ENCODE measurements around the gene SCUBE2.

Gene SCUBE2

DNA sequence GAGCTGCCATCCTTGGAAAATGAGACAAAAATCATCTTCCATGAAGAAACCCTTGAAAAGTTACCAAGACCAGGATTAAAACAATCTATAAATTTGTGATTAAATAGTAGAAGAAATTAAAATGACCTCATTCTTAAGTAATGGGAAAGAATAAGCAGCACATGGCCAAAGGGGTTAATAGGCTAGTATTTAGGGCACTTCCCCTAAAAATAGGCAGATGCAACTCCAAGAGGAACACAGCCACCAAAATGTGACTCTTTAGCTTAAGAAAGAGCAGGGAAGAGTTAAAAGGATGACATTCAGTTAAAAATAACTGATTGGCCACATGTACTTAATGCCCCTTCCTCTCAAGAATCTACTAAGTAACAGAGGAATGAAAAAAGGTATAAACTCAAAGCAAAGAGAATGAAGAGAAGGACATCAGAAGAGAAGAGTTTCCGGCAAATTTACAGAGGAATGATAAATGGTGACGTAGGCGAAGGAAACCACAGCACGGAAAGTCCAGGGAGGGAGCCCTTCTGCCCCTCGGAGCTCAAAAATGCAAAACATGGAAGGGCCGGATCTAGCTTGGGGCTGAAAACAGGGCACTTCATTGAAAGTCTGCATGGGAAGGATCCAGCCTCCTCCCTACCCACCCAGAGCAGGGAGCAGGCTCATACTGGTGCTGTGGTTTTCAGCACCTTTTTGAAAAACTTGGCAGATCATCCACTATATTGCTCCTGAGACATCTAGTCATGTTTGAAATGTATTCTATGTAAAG, 17.8 kb downstream of the SCUBE2 start:
- H3K27me3 ChIP-seq (ENCODE audit: control insufficient read depth, insufficient read depth, low read length): no peaks in the 10 kb centered on the region
- no peak overlapping the region for H3K27ac ChIP-seq (ENCODE audit: low read length)
- no peaks in the 10 kb centered on the region for H3K4me1 ChIP-seq (ENCODE audit: control insufficient read depth, insufficient read depth, low read length)
- H3K36me3 ChIP-seq (ENCODE audit: control insufficient read depth, insufficient read depth, low read length): 0 out of 2 replicates have a peak, but pooled peaks cover 3% of the 10 kb centered on the region
- no peak for DNase-seq (ENCODE audit: low read depth, low spot score)
- H3K9me3 ChIP-seq (ENCODE audit: control insufficient read depth, insufficient read depth, low read length): no peaks in the 10 kb centered on the region
- WGBS (ENCODE audit: insufficient coverage, insufficient read length): no CpG with 5 or more reads among the region's 6 CpGs
- H3K4me3 ChIP-seq (ENCODE audit: low read length): no peak overlapping the region

- no peak overlapping the region for H3K4me3 ChIP-seq (ENCODE audit: low read length)
- H3K4me1 ChIP-seq (ENCODE audit: control insufficient read depth, insufficient read depth, low read length): no peaks in the 10 kb centered on the region
- no peak for DNase-seq (ENCODE audit: low read depth, low spot score)
- 0 out of 2 replicates have a peak, but pooled peaks cover 3% of the 10 kb centered on the region for H3K36me3 ChIP-seq (ENCODE audit: control insufficient read depth, insufficient read depth, low read length)
- H3K9me3 ChIP-seq (ENCODE audit: control insufficient read depth, insufficient read depth, low read length): no peaks in the 10 kb centered on the region
- no CpG with 5 or more reads among the region's 7 CpGs for WGBS (ENCODE audit: insufficient coverage, insufficient read length)
- H3K27me3 ChIP-seq (ENCODE audit: control insufficient read depth, insufficient read depth, low read length): no peaks in the 10 kb centered on the region
- H3K27ac ChIP-seq (ENCODE audit: low read length): no peak overlapping the region
Measured at GRCh38 chr11:9072626-9073176, 18.7 kb downstream of the SCUBE2 start.

- Histone ChIP-seq H3K4me3 (ENCODE audit: low read length) (no peak overlapping the region), H3K36me3 (ENCODE audit: control insufficient read depth, insufficient read depth, low read length) (0 out of 2 replicates have a peak, but pooled peaks cover 3% of the 10 kb centered on the region), H3K9me3 (ENCODE audit: control insufficient read depth, insufficient read depth, low read length) (no peaks in the 10 kb centered on the region), H3K4me1 (ENCODE audit: control insufficient read depth, insufficient read depth, low read length) (no peaks in the 10 kb centered on the region), H3K27ac (ENCODE audit: low read length) (no peak overlapping the region), H3K27me3 (ENCODE audit: control insufficient read depth, insufficient read depth, low read length) (no peaks in the 10 kb centered on the region)
- WGBS (ENCODE audit: insufficient coverage, insufficient read length): no CpG with 5 or more reads among the region's 3 CpGs
- no peak for DNase-seq (ENCODE audit: low read depth, low spot score)
Measured at GRCh38 chr11:9071692-9072091, 19.7 kb downstream of the SCUBE2 start.

DNA sequence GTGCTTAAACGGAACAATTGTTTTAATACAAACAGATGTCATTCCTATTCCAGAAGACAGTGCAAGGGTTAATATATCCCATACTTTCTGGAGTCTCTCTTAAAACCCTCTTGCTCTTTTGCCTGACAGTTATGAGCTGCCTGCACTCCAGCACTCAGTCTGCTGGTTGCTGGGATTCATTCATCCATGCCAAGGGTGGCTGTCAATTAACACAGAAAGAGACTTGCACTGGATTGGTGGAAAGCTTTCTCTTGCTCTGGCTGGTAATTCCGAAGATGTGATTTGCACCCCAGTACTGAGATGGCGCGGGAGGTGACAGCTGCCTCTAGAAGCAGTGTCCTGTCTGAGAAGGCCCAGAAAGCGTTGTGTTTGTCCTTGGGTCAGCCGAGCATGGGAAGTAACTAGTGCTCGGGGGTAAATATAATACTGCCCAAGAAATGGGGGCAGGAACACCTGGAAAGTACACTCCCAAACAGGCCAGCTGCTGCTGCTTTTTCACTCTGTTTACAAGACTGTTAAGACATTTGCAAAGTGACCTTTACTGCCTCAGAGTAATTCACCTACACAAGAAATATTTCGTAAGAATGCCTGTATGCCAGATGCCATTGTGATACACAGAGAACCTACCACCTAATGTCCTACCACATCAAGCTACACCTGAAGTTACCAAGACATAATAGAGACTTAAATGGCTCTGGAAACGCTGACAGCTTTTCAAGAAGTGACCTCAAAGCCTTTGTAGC, 20.5 kb downstream of the SCUBE2 start:
- WGBS (ENCODE audit: insufficient coverage, insufficient read length): no CpG with 5 or more reads among the region's 9 CpGs
- H3K4me1 ChIP-seq (ENCODE audit: control insufficient read depth, insufficient read depth, low read length): 0 out of 2 replicates have a peak, but pooled peaks cover 3% of the 10 kb centered on the region
- H3K9me3 ChIP-seq (ENCODE audit: control insufficient read depth, insufficient read depth, low read length): no peaks in the 10 kb centered on the region

GRCh38 chr11:9069862-9070470, 21.4 kb downstream of the SCUBE2 start:
- 0 out of 2 replicates have a peak, but pooled peaks cover 3% of the 10 kb centered on the region for H3K4me1 ChIP-seq (ENCODE audit: control insufficient read depth, insufficient read depth, low read length)
- H3K36me3 ChIP-seq (ENCODE audit: control insufficient read depth, insufficient read depth, low read length): no peaks in the 10 kb centered on the region
- no peak overlapping the region for H3K27ac ChIP-seq (ENCODE audit: low read length)
- WGBS (ENCODE audit: insufficient coverage, insufficient read length): no CpG with 5 or more reads among the region's 7 CpGs
- H3K4me3 ChIP-seq (ENCODE audit: low read length): no peak overlapping the region
- no peaks in the 10 kb centered on the region for H3K27me3 ChIP-seq (ENCODE audit: control insufficient read depth, insufficient read depth, low read length)
- no peak for DNase-seq (ENCODE audit: low read depth, low spot score)
- H3K9me3 ChIP-seq (ENCODE audit: control insufficient read depth, insufficient read depth, low read length): no peaks in the 10 kb centered on the region

More for the DNA sequence above, 20.5 kb downstream of the SCUBE2 start:
- H3K4me3 ChIP-seq (ENCODE audit: low read length): no peak overlapping the region
- no peaks in the 10 kb centered on the region for H3K27me3 ChIP-seq (ENCODE audit: control insufficient read depth, insufficient read depth, low read length)
- DNase-seq (ENCODE audit: low read depth, low spot score): no peak
- 0 out of 2 replicates have a peak, but pooled peaks cover 3% of the 10 kb centered on the region for H3K36me3 ChIP-seq (ENCODE audit: control insufficient read depth, insufficient read depth, low read length)
- H3K27ac ChIP-seq (ENCODE audit: low read length): no peak overlapping the region

GRCh38 chr11:9069256-9069655, 22.1 kb downstream of the SCUBE2 start:
- H3K36me3 ChIP-seq (ENCODE audit: control insufficient read depth, insufficient read depth, low read length): no peaks in the 10 kb centered on the region
- no peaks in the 10 kb centered on the region for H3K27me3 ChIP-seq (ENCODE audit: control insufficient read depth, insufficient read depth, low read length)
- no peak for DNase-seq (ENCODE audit: low read depth, low spot score)
- no peak overlapping the region for H3K4me3 ChIP-seq (ENCODE audit: low read length)
- 0 out of 2 replicates have a peak, but pooled peaks cover 3% of the 10 kb centered on the region for H3K4me1 ChIP-seq (ENCODE audit: control insufficient read depth, insufficient read depth, low read length)
- H3K27ac ChIP-seq (ENCODE audit: low read length): no peak overlapping the region
- H3K9me3 ChIP-seq (ENCODE audit: control insufficient read depth, insufficient read depth, low read length): no peaks in the 10 kb centered on the region
- WGBS (ENCODE audit: insufficient coverage, insufficient read length): no CpG with 5 or more reads among the region's 8 CpGs

DNA sequence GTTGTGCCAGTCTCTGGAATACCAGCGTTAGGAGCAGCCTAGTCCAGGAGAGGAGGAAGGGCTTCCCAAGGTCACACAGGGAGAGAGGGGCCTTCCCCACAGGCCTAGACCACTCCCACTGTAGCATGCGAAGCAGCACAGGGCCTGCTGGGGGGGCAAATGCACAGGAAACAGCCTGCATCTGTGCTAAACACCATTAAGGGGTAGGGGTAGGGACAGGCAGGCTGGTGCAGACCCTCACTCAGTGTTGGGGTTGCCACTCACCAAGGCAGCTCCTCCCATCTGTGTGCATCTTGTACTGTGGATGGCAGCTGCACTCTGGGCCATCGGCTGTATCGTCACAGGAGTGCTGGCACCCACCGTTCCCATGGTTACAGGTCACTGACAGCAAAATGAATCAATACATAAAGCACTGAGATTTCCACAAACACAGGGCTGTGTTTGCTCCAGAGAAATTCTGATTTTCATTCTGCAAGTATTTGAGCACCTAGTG, 24.9 kb downstream of the SCUBE2 start:
- 0 out of 2 replicates have a peak, but pooled peaks cover 3% of the 10 kb centered on the region for H3K4me1 ChIP-seq (ENCODE audit: control insufficient read depth, insufficient read depth, low read length)
- H3K27ac ChIP-seq (ENCODE audit: low read length): no peak overlapping the region
- no CpG with 5 or more reads among the region's 5 CpGs for WGBS (ENCODE audit: insufficient coverage, insufficient read length)
- no peaks in the 10 kb centered on the region for H3K36me3 ChIP-seq (ENCODE audit: control insufficient read depth, insufficient read depth, low read length)
- no peaks in the 10 kb centered on the region for H3K9me3 ChIP-seq (ENCODE audit: control insufficient read depth, insufficient read depth, low read length)
- no peak for DNase-seq (ENCODE audit: low read depth, low spot score)
- no peak overlapping the region for H3K4me3 ChIP-seq (ENCODE audit: low read length)
- H3K27me3 ChIP-seq (ENCODE audit: control insufficient read depth, insufficient read depth, low read length): no peaks in the 10 kb centered on the region

DNA sequence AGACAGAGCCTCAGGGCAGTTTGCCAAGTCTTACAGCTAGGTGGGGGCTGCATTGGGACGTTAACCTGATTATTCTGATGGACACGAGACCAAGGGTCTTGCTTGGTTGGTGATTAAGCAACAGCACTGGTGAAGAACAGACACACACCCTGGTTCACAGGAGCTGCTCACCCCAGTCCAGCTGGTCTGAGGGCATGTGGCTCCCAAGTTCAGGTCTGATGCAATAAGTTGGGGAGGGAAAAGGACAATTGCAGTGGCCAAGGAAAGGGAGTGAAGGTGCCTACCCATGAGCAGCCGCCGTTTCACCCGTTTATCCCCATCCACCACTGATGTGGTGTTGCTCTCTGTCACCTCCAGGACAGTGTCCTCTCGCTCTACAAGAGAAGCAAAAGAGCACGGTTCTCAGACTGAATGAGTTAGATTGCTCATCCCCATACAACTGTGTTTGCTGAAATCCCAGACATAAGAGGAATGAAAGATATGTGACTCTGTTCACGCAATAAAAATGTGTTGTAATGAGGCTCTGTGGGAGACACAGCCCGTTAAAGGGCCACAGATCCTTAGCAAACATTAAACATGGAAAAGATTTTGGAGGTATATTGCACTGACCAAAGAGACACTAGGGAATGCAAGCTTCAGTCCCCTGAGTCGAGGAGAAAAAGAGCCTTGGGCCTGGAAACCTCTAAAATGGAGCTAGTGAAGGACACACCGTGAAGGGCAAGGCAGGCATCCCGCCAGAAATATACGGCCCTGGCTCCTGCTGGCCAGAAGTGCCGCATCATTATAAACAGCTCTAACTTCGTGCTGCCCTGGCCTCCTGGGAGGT, 25.6 kb downstream of the SCUBE2 start:
- no peak for DNase-seq (ENCODE audit: low read depth, low spot score)
- no CpG with 5 or more reads among the region's 15 CpGs for WGBS (ENCODE audit: insufficient coverage, insufficient read length)
- no peaks in the 10 kb centered on the region for H3K36me3 ChIP-seq (ENCODE audit: control insufficient read depth, insufficient read depth, low read length)
- no peak overlapping the region for H3K4me3 ChIP-seq (ENCODE audit: low read length)
- H3K27ac ChIP-seq (ENCODE audit: low read length): no peak overlapping the region
- H3K4me1 ChIP-seq (ENCODE audit: control insufficient read depth, insufficient read depth, low read length): 0 out of 2 replicates have a peak, but pooled peaks cover 3% of the 10 kb centered on the region
- H3K27me3 ChIP-seq (ENCODE audit: control insufficient read depth, insufficient read depth, low read length): no peaks in the 10 kb centered on the region
- no peaks in the 10 kb centered on the region for H3K9me3 ChIP-seq (ENCODE audit: control insufficient read depth, insufficient read depth, low read length)

GRCh38 chr11:9061807-9062206, 29.6 kb downstream of the SCUBE2 start:
- no CpG with 5 or more reads among the region's 1 CpG for WGBS (ENCODE audit: insufficient coverage, insufficient read length)
- Histone ChIP-seq H3K4me3 (ENCODE audit: low read length) (no peak overlapping the region), H3K36me3 (ENCODE audit: control insufficient read depth, insufficient read depth, low read length) (no peaks in the 10 kb centered on the region), H3K9me3 (ENCODE audit: control insufficient read depth, insufficient read depth, low read length) (no peaks in the 10 kb centered on the region), H3K4me1 (ENCODE audit: control insufficient read depth, insufficient read depth, low read length) (0 out of 2 replicates have a peak, but pooled peaks cover 3% of the 10 kb centered on the region), H3K27ac (ENCODE audit: low read length) (no peak overlapping the region), H3K27me3 (ENCODE audit: control insufficient read depth, insufficient read depth, low read length) (no peaks in the 10 kb centered on the region)
- DNase-seq (ENCODE audit: low read depth, low spot score): no peak
